GM19468 (cell line): ENCODE results near the gene DLGAP1.
"Not testable (repeated sequence)": the region's sequence is repeated elsewhere in the genome, so short reads cannot be mapped to it uniquely, and the experiment has no call there.

Source experiments
- ATAC-seq: cut with Tn5 transposase; IDR thresholded peaks from one replicate; pipeline ENCODE4 v1.9.1; 2021; ENCODE audit warnings: mild to moderate bottlenecking, moderate library complexity, moderate number of reproducible peaks; ENCODE audit not compliant: unreplicated experiment; ENCODE audit errors: extremely low read depth

DLGAP1 gene

GRCh38 chr18:4394700-4395099 lies 60.4 kb downstream of the DLGAP1 start:
- no peak for ATAC-seq

GRCh38 chr18:4391859-4392258 lies 63.2 kb downstream of the DLGAP1 start:
- ATAC-seq, result peak; percentile 45

- ATAC-seq, result no peak
Observed at GRCh38 chr18:4385876-4386275, 69.2 kb downstream of the DLGAP1 start.

DNA sequence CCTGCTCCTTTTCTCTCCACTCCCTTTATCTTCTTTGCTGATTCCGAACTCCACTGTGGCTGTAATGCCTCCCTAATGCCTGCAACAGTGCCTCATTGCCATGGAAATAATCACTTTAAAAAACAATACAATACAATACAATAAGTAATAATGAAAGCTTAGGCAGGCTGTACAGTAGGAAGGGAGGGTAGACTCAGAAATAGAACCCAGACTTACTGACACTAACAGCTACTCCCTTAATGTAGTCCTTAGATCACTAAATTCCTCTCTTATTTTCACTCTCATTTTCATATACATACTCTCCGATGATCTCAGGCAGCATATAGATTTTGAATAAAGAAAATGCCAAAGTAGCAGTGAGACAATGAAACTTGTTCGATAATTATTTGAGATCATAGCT lies 70.2 kb downstream of the DLGAP1 start:
- peak; percentile 39 for ATAC-seq

DNA sequence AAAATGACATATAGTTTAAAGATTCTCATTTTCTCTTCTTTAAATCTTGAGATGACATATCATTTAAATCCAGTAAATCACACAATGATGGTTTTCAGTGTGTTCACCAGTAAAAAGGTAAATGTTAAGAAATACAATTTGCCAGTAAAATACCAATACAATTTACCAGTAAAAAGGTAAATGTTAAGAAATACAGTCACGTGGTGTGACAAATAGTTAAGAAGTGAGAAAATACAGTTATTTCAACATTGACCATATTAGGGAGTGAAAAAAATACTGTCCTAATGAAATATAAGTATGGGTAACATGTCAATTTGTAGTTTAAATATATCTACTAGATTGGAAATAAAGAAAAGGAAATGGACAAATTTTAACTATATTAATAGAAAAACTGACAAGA lies 80.5 kb downstream of the DLGAP1 start:
- ATAC-seq, result no peak

DNA sequence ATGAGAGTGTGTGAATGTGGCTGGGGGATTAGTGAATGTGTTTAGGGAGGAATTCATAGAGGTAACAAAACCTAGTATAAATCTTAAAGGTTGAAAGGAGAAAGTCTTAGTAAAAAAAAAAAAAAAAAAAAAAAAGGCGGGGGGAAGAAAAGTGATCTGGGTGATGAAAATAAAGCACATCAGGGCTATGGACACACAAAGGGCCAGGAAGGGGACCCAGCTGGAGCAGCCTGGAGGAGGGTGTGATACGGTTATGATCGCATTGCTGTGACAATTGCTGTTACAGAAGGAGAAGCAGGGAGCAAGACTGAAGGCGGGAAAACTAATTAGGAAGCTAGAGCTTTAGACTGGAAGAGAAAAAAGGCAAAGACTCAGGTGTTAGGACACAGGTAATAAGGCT lies 85.4 kb downstream of the DLGAP1 start:
- no peak for ATAC-seq

DNA sequence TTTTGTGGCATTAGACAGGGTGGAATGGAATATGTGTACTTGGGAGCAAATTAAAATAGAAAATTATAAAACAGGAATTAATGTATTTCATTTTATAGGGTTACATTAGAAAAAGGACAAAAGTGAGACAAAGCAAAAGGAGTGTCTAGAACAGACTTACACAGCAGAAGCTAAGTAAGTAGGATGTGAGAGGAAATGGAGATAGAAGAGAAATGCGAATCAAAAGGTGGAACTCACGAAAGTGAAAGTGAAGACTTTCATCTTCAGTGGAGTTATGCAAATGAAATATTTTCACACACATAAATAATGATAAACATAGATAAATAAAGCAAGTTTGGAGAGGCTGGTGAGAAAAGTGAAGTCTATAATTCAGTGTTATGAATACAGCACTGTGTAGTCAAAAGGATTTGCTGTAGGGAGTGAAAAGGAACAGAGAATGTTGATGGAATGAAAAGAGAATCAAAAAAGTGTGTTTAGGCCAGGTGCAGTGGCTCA lies 94.8 kb downstream of the DLGAP1 start:
- ATAC-seq, result no peak

DNA sequence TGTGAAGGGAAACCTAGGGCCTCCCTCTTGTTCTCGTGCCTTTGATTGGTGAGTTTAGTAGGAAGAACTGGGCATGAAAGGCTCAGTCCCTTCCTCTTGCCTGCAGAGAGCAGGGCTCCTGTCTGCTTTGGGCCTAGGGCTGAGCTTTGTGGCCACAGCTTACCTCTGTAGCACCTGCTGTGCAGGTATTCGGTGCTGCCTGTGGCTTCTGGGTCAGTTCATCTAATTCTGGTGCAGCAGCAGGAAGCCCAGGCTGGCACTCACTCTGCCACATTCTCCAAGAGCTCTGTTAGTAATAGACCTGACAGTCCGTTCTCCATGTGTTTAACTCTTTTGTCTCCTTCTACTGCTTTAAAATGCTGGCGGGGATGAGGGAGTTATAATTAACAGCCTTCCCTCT lies 96.5 kb downstream of the DLGAP1 start:
- no peak for ATAC-seq

DNA sequence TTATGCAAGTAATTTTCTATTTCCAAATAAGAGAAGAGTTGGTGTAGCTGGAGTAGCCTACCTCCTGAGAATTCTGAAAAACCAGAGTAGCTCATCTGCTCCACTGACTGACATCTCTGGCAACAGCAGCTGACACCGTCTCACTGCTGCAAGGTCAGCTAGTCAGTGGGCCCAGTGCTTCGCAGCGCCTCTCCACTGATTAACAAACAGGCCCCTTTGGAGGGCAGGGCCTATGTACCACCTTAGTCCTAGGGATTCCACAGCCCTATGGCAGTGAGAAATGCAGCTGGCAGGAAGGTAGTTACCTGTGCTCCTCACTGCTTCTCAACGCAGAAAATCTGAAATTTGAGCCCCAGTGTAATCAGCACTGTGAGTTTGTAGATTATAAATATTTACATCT lies 97.5 kb downstream of the DLGAP1 start:
- ATAC-seq, result no peak

DNA sequence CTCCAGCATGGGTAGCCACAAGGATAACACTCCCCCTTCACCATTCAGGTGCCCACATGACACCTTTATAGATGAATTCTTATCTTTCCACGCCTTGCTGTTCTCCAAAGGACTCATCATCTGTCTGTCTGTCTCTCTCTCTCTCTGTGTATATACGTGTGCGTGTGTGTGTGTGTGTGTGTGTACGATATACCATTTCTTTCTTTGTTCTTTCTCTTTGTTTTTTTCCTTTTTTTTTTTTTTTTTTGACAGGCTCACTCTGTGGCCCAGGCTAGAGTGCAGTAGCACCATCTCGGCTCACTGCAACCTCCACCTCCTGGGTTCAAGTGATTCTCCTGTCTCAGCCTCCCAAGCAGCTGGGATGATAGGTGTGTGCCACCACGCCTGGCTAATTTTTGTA lies 98.2 kb downstream of the DLGAP1 start:
- no peak for ATAC-seq

DNA sequence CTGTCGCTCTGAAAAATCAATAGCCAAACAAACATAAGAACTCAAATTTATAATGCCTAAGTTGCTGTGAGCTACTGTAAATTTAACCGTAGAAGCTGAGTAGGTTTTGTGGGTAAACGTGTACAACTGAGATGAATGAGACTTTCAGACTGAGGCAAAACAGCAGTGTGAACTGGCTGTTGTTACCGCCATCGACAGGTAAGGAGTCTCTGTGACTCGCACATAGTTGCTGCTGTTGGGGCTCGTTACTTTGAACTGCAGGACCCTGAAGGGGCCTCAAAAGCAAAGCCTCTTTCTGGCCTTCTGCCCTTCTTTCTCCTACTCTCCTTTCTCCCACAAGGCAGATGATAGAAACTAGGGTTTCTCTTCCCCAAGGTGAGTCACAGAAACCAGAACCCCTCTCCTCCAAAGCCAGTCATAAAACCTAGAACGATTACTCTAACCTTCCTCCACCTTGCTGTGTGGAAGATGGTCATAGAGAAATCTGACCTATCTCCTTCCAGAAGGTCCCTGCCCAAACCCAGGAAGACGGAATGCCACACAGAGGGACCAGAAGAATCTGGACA lies 101.2 kb downstream of the DLGAP1 start:
- no peak for ATAC-seq

DNA sequence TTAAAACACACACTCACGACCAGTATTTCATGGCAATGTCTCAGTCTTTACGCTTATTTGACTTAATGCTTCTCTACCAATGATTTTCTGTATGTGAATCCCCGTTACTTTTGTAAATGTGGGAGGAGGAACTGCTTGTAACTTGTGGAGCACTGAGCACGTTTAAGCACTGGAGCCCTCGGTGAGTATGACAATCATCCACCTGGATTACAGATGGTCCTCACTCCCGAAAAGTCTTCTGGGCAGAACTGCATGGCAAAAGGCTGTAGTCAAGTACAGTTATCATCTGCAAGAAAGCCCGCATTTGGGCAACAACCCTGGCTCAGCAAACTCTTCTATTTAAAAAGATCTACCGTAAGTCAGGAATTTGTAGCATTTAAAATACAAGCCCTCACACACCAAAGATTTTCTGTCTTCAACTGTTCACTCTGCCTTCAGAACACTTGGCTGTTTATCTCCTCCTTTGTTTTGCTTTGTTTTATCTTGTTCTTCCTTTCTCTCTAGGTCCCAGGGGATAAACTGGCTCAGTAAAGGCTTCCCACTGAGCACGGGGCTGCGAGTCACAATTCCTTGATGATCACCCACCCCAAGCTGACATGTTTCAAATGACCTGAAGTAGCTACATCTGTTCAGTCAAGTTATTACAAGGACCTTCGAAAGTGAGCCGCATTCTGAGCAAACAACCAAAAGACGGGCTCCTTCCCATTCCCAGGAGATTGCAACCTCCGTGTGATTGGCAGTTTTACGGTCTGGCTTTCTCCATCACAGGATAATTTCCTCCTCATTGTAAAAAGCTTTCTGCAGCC lies 102.2 kb downstream of the DLGAP1 start:
- no peak for ATAC-seq

DNA sequence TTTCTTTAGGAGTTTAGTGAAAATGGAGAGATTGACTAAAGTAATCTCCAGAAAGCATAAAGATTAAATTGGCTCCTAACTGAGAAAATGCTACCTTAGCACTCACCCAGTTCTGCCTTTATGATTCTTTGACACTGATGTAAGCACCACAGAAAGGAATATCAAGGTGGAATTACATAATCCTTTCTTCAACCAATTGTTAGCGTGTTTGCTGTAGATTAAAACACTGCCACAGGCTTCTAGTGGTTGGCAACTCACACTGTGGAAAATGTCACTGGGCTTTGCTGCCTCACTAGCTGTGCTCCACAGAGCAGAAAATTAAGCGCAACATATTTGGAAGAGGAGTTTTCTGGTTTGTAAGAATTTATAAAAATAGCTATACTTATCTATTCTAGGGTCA lies 104.1 kb downstream of the DLGAP1 start:
- no peak for ATAC-seq

DNA sequence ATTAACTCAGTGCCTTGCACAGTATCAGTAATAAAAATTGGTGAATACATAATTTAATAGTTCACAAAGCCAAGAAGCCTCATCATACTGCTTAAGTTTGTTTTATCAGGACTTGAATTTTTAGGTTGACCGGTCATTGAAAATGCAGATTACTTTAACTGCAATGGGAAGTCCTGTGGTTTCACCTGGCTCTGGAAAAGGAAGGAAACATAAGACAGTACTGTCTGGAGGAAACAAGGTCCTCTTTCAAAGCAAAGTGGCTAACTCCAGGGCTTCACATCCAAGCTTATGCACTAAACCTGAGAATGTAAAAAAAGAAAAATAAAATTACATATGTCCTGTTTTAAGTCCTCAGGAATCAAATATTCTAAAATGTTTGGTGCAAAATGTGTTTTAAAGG lies 119.7 kb downstream of the DLGAP1 start:
- ATAC-seq, result no peak

- ATAC-seq, result no peak
Observed at GRCh38 chr18:4333043-4333442, 122.1 kb downstream of the DLGAP1 start.

GRCh38 chr18:4319738-4320677 lies 135.1 kb downstream of the DLGAP1 start:
- ATAC-seq, result peak; percentile 26

DNA sequence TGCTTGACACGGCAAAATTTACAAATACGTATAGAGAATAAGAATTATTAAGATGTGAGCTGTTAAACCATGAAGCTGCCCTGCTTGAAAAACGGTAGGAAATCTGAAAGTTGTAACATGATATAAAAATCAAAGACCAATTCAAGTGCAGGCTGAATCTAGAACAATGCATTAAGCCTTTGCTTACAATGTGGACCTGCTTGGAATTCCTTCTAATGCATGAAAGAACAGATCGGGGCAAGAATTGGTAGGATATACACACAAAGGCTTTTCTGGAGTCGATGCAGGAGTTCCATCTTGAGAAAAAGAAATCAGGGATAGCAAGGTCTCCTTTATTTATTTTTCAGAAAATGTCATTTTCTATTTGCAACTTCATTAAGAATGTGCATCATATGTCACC lies 136.8 kb downstream of the DLGAP1 start:
- ATAC-seq, result no peak

- ATAC-seq, result not testable (repeated sequence)
Observed at GRCh38 chr18:4311945-4312344, 143.2 kb downstream of the DLGAP1 start.

GRCh38 chr18:4311136-4311535 lies 144.0 kb downstream of the DLGAP1 start:
- ATAC-seq, result no peak

- ATAC-seq, result no peak
Observed at GRCh38 chr18:4309227-4309626, 145.9 kb downstream of the DLGAP1 start.

- ATAC-seq, result no peak
Observed at GRCh38 chr18:4308576-4308975, 146.5 kb downstream of the DLGAP1 start.
